GM21367 (cell line): ENCODE data around the gene SDF4.

Experiments
- ATAC-seq: cut with Tn5 transposase; IDR thresholded peaks from one replicate; pipeline ENCODE4 v1.9.1; 2021; ENCODE audit not compliant: unreplicated experiment

Gene SDF4

GRCh38 chr1:1229770-1230169, 2.0 kb downstream of the SDF4 start:
- ATAC-seq = no peak

- ATAC-seq = no peak
Measured at GRCh38 chr1:1228596-1229321, 3.0 kb downstream of the SDF4 start.

- no peak for ATAC-seq
Measured at GRCh38 chr1:1228187-1228586, 3.6 kb downstream of the SDF4 start.

- no peak for ATAC-seq
Measured at GRCh38 chr1:1227386-1227785, 4.4 kb downstream of the SDF4 start.

GRCh38 chr1:1226566-1227362, 5.0 kb downstream of the SDF4 start:
- no peak for ATAC-seq

GRCh38 chr1:1225913-1226312, 5.9 kb downstream of the SDF4 start:
- no peak for ATAC-seq

GRCh38 chr1:1225238-1225845, 6.5 kb downstream of the SDF4 start:
- no peak for ATAC-seq

GRCh38 chr1:1223891-1224290, 7.9 kb downstream of the SDF4 start:
- no peak for ATAC-seq

- ATAC-seq = no peak
Measured at GRCh38 chr1:1223321-1223720, 8.5 kb downstream of the SDF4 start.

- ATAC-seq = no peak
Measured at GRCh38 chr1:1222575-1223225, 9.1 kb downstream of the SDF4 start.

GRCh38 chr1:1221887-1222574, 9.8 kb downstream of the SDF4 start:
- no peak for ATAC-seq

GRCh38 chr1:1220197-1220596, 11.6 kb downstream of the SDF4 start:
- ATAC-seq = no peak

GRCh38 chr1:1219341-1219740, 12.5 kb downstream of the SDF4 start:
- ATAC-seq = no peak

GRCh38 chr1:1218524-1219200, 13.1 kb downstream of the SDF4 start:
- ATAC-seq = no peak

- ATAC-seq = no peak
Measured at GRCh38 chr1:1217621-1218523, 13.9 kb downstream of the SDF4 start.

- no peak for ATAC-seq
Measured at GRCh38 chr1:1216770-1217620, 14.8 kb downstream of the SDF4 start.

GRCh38 chr1:1215881-1216605, 15.8 kb downstream of the SDF4 start:
- no peak for ATAC-seq
